Adrenal gland (tissue), 5 donors: ENCODE measurements around the gene SETD3.

Experiments used
- CTCF ChIP-seq, 6 experiments: fragments of 450-650 bp in 4 of 6; fragments of 200-600 bp in 2 of 6; sonication (generic) in 1 of 6; IDR thresholded peaks; 1 replicate in 5 of 6; 2 replicates in 1 of 6; pipeline versions ENCODE4 v1.5.1 to v1.8.0; 2016 to 2021; ENCODE audit warnings: antibody characterized with exemption in 6 of 6, mild to moderate bottlenecking in 2 of 6, moderate library complexity in 1 of 6
- POLR2A ChIP-seq, 2 donors: fragments of 450-650 bp; IDR thresholded peaks; one replicate each; pipeline ENCODE4 v1.6.1; 2017; ENCODE audit warnings: antibody characterized with exemption in 2 of 2, mild to moderate bottlenecking in 2 of 2, moderate library complexity in 1 of 2
- donor health status: DM: no; HTN: no; CAD: no.

GRCh38 chr14:99424306-99424877 is 56.3 kb downstream of the SETD3 start:
- TF ChIP-seq CTCF (IDR thresholded peaks at IDR 0.05) (no peak), POLR2A (IDR thresholded peaks at IDR 0.05) (no peak)
